ENCODE results near the gene GRID2.

The GRID2 gene

DNA sequence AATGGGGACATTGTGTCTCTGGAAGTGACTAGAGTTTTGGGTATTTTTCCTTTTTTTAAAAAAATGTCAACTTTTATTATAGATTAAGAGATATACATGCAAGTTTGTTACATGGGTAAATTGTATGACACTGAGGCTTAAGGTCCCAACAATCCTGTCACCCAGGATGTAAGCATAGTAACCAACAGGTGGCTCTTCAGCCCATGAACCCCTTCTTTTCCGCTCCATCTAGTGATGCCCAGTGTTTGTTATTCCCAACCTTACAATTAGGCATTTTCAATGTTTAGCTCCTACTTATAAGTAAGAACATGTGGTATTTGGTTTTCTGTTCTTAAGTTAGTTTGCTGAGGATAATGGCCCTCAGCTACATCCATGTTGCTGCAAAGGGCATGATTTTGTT is 102.7 kb downstream of the GRID2 start:
- TF ChIP-seq, protein P1, sequence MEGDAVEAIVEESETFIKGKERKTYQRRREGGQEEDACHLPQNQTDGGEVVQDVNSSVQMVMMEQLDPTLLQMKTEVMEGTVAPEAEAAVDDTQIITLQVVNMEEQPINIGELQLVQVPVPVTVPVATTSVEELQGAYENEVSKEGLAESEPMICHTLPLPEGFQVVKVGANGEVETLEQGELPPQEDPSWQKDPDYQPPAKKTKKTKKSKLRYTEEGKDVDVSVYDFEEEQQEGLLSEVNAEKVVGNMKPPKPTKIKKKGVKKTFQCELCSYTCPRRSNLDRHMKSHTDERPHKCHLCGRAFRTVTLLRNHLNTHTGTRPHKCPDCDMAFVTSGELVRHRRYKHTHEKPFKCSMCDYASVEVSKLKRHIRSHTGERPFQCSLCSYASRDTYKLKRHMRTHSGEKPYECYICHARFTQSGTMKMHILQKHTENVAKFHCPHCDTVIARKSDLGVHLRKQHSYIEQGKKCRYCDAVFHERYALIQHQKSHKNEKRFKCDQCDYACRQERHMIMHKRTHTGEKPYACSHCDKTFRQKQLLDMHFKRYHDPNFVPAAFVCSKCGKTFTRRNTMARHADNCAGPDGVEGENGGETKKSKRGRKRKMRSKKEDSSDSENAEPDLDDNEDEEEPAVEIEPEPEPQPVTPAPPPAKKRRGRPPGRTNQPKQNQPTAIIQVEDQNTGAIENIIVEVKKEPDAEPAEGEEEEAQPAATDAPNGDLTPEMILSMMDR (IDR thresholded peaks at IDR 0.05): no peak

DNA sequence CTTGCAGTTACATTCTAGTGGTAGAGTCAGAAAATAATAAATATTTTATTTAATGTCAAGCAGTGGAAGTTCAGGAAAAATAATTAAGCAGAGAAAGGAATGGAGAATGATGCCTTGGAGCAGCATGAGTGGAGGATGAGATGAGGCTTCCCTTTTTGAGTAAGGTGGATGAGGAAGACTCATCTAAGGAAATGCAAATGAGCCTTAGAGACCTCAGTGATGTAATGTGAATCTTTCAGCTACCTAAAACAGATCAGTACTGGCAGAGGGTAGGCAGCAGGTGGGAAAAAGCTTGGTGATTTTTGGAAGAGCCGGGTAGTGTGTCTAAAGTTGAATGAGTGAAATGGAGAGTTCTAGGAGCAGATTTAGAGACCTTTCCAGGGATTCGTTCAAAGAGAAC is 118.2 kb downstream of the GRID2 start:
- TF ChIP-seq, protein P1 (IDR thresholded peaks at IDR 0.05): no peak

DNA sequence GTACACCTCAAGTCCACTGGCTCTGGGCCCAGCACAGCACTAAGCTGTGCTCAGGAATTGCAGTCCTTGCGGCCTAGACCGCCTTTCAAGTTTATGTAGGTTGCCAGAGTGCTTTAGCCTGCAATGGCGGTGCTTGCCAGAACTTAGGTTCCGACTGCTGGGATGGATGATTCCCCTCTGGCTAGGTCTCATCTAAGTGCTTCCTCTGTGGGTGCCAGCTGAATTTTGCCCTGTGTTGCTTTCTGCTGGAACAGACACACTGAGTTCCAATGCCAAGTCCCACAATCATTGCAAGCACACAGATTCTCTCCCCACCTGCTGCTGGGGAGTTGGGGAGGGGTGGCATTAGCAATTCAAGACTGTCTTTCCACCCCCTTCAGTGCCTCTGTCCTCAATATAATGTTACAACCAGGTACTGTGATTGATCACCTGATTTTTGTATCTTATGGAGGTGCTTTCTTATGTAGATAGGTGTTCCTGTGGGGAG is 129.5 kb downstream of the GRID2 start:
- TF ChIP-seq, protein P1 (IDR thresholded peaks at IDR 0.05): no peak

DNA sequence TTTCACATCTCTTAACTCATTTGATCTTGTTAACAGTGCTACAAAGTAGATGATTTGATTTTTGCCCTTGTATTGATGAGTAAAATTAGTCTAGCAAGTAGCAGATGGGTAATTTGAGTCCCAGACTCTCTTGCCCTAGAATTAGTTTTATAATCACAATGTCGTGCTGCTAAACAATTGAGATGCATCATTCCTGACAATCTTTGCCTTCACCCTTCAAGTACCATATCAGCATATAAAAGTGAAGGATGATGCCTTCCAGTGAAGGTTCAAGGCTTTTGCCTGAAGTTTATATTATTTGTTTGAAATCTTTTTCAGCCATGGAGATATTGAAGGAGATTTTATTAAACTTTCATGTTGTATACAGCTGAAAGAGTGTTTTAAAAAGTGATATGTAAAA is 141.4 kb downstream of the GRID2 start:
- TF ChIP-seq, protein P1 (IDR thresholded peaks at IDR 0.05): no peak

DNA sequence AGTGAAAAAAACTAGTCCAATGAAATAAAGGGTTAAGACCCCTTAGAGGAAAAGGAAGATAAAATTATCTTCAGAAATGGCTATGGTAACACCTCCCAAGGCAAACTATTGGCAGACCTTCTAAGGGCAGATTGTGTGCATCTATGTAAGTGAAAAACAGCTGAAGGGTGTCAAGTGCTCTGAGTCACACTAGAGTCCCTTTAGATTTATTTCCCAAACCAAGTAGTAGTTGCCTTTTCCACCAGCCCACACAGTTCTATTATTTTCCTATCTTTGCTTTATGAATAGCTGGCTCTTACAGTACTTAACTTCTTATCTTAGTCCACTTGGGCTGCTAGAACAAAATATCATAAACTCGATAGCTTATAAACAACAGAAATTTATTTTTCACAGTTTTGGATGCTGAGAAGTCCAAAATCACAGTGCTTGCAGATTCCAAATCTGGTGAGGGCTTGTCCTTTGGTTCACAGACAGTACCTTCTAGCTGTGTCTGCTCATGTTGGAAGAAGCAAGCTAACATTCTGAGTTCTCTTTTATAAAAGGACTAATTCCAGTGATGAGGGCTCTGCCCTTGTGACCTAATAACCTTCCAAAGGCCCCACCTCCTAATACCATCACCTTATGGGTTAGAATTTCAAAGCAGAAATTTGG is 143.6 kb downstream of the GRID2 start:
- TF ChIP-seq, protein P1 (IDR thresholded peaks at IDR 0.05): no peak

DNA sequence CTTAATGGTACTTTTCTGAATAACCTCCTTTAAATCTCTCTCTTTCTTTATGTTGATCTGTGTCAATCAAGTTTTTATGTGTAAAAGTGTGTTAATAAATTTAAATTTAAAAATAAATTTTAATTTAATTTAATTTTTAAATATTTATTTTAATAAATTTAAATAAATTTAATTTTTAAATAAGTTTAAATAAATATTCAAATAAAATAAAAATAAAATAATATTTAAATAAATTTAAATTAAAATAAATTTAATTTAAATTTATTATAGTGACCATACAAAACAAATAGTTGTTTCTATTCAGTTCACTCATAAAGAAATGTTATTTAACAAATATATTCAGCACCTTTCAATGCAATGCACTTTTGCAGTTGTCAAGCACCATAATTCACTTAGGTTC is 146.9 kb downstream of the GRID2 start:
- TF ChIP-seq, protein P1 (IDR thresholded peaks at IDR 0.05): no peak

DNA sequence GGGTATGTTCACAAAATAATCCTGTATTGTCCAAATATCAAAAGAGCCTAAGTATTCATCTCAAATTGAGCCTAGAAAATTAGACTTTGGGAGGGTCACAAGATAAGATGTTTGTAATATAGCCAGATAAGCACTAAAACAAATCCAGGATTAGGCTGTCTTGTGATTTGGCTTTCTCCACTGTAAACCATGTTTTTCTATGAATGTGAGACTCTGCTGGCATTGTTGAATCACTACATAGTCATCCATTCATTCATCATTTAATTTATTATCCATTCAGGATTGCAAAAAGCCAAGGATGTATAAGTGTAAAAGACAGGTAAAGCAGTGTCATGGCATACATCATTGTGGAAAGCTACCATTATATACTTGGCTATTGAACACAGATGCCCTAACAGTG is 148.0 kb downstream of the GRID2 start:
- TF ChIP-seq, protein P1 (IDR thresholded peaks at IDR 0.05): no peak

All from LNCAP (cell line).